Endothelial cell of umbilical vein (primary cell): ENCODE results near the gene HGFAC. TPM values are rescaled to one million over a fixed set of nuclear protein-coding genes. Genes with fewer than 3 reads are reported as not detected.

ENCODE experiments used
- BruUV-seq: library from RNA; stranded (reverse); fragments of 400-500 nt; replicated peaks from 2 replicates; lab custom pipeline; 2021; lab: Mats Ljungman, UMichigan
- CTCF ChIA-PET: fragments of 300-600, 350-600 bp; sonication (Branson Sonifier 250); formaldehyde crosslinking; loops from one replicate; lab custom pipeline; 2021; ENCODE audit warnings: antibody characterized with exemption, inconsistent platforms; lab: Charles Lee
- POLR2A ChIA-PET: fragments of 300-600, 350-600 bp; sonication (Branson Sonifier 250); formaldehyde crosslinking; loops from one replicate; lab custom pipeline; 2021; ENCODE audit warnings: antibody characterized with exemption, inconsistent platforms; lab: Charles Lee
- DNase-seq: peaks from one replicate; pipeline ENCODE4 v3.0.0-alpha.2; 2011; ENCODE audit warnings: low read depth, low spot score
- FAIRE-seq: peaks from 2 replicates; lab custom pipeline; 2011; peaks lifted over from hg19 to GRCh38; lab: Jason Lieb, UNC
- H2AFZ ChIP-seq: 2 replicates; pipeline ENCODE4 v1.6.0; 2012; ENCODE audit warnings: low read depth, low read length, control low read depth, inconsistent platforms
- H3K27ac ChIP-seq: 2 replicates; pipeline ENCODE4 v1.5.1; 2011; ENCODE audit warnings: low read depth, mild to moderate bottlenecking, control low read depth, low read length, moderate library complexity; ENCODE audit not compliant: insufficient read depth
- H3K27me3 ChIP-seq, 2 experiments: 2 replicates each; pipeline versions ENCODE4 v1.6.0 to v1.6.1; 2011; ENCODE audit warnings: low read length in 2 of 2, mixed read lengths in 1 of 2; ENCODE audit not compliant: control insufficient read depth in 2 of 2, insufficient read depth in 2 of 2
- H3K36me3 ChIP-seq, 2 experiments: 2 replicates in 1 of 2; 3 replicates in 1 of 2; pipeline ENCODE4 v1.5.1; 2011; ENCODE audit warnings: low read length in 2 of 2, mild to moderate bottlenecking in 1 of 2, moderate library complexity in 1 of 2; ENCODE audit not compliant: control insufficient read depth in 2 of 2, insufficient read depth in 2 of 2; ENCODE audit errors: extremely low read depth in 1 of 2
- H3K4me1 ChIP-seq: 3 replicates; pipeline ENCODE4 v1.5.1; 2011; ENCODE audit warnings: mild to moderate bottlenecking, low read length; ENCODE audit not compliant: control insufficient read depth, insufficient read depth; ENCODE audit errors: extremely low read depth
- H3K4me2 ChIP-seq: 2 replicates; pipeline ENCODE4 v1.6.1; 2011; ENCODE audit warnings: low read length, control low read depth, mixed read lengths; ENCODE audit not compliant: insufficient read depth
- H3K4me3 ChIP-seq, 3 experiments: fragments of 200-600 bp in 1 of 3; sonication (generic), shearing (Covaris generic) in 1 of 3; replicated peaks in 1 of 3; 2 replicates each; pipeline ENCODE4 v1.5.1; 2011 to 2016; ENCODE audit warnings: control low read depth in 3 of 3, low read length in 3 of 3, mild to moderate bottlenecking in 2 of 3, inconsistent platforms in 1 of 3, low read depth in 1 of 3, moderate library complexity in 1 of 3; ENCODE audit not compliant: insufficient read depth in 1 of 3
- H3K79me2 ChIP-seq: 2 replicates; pipeline ENCODE4 v1.6.0; 2012; ENCODE audit warnings: low read length, inconsistent platforms; ENCODE audit not compliant: control insufficient read depth, insufficient read depth
- H3K9ac ChIP-seq: replicated peaks from 2 replicates; pipeline ENCODE3; 2011; ENCODE audit warnings: low read length, control low read depth; ENCODE audit not compliant: insufficient read depth; ENCODE audit errors: extremely low read depth
- H3K9me1 ChIP-seq: replicated peaks from 3 replicates; pipeline ENCODE4 v1.6.0; 2011; ENCODE audit warnings: mild to moderate bottlenecking, low read length; ENCODE audit not compliant: control insufficient read depth, insufficient read depth; ENCODE audit errors: extremely low read depth
- H3K9me3 ChIP-seq: replicated peaks from 2 replicates; pipeline ENCODE4 v1.5.1; 2012; ENCODE audit warnings: low read length, inconsistent platforms; ENCODE audit not compliant: control insufficient read depth, insufficient read depth
- H4K20me1 ChIP-seq: replicated peaks from 2 replicates; pipeline ENCODE3; 2011; ENCODE audit warnings: mild to moderate bottlenecking, low read length; ENCODE audit not compliant: control insufficient read depth, insufficient read depth; ENCODE audit errors: extremely low read depth
- CTCF ChIP-seq, 2 donors: IDR thresholded peaks; 1 replicate in 1 of 2; 2 replicates in 1 of 2; pipeline ENCODE4 v1.5.1; 2011; ENCODE audit warnings: low read length in 2 of 2, mild to moderate bottlenecking in 2 of 2, moderate library complexity in 2 of 2, control low read depth in 1 of 2, inconsistent platforms in 1 of 2, low read depth in 1 of 2; ENCODE audit not compliant: insufficient read depth in 1 of 2; ENCODE audit errors: extremely low read depth in 1 of 2
- EZH2 ChIP-seq: IDR thresholded peaks from 2 replicates; pipeline ENCODE4 v1.6.1; 2012; ENCODE audit warnings: borderline replicate concordance, low read depth, mild to moderate bottlenecking, moderate library complexity, low read length, inconsistent platforms; ENCODE audit not compliant: severe bottlenecking
- FOS ChIP-seq: IDR thresholded peaks from 2 replicates; pipeline ENCODE4 v1.6.1; 2011; ENCODE audit warnings: mild to moderate bottlenecking, low read length, moderate library complexity, borderline replicate concordance; ENCODE audit not compliant: insufficient read depth
- GATA2 ChIP-seq: IDR thresholded peaks from 2 replicates; pipeline ENCODE4 v1.7.0; 2011; ENCODE audit warnings: low read depth, mild to moderate bottlenecking, moderate library complexity, mixed read lengths, low read length; ENCODE audit not compliant: insufficient read length, insufficient read depth
- JUN ChIP-seq: IDR thresholded peaks from 2 replicates; pipeline ENCODE4 v1.6.1; 2011; ENCODE audit warnings: borderline replicate concordance, low read depth; ENCODE audit not compliant: insufficient read length, insufficient read depth
- MAX ChIP-seq: IDR thresholded peaks from 2 replicates; pipeline ENCODE4 v1.6.1; 2011; ENCODE audit not compliant: insufficient read depth, insufficient read length
- MYC ChIP-seq: IDR thresholded peaks from one replicate; pipeline ENCODE4 v1.6.1; 2011; ENCODE audit warnings: mild to moderate bottlenecking, low read depth, low read length
- POLR2A ChIP-seq: IDR thresholded peaks from 2 replicates; pipeline ENCODE4 v1.6.1; 2012; ENCODE audit warnings: low read depth, mild to moderate bottlenecking, control low read depth, low read length
- POLR2AphosphoS5 ChIP-seq: IDR thresholded peaks from 2 replicates; pipeline ENCODE4 v1.6.1; 2012; ENCODE audit warnings: low read depth, mild to moderate bottlenecking, control low read depth, low read length, moderate library complexity; ENCODE audit not compliant: insufficient read depth
- dilution Hi-C: fragments of 300-500 bp; cut with MboI; formaldehyde crosslinking; loops from one replicate; pipeline ENCODE4 v1.15.0; 2019; ENCODE audit warnings: low sequenced_read_pairs; ENCODE audit not compliant: extremely low pct_ligation_motif_present
- intact Hi-C: fragments of 100-400 bp; cut with micrococcal nuclease; formaldehyde crosslinking; loops from one replicate; pipeline ENCODE4 v1.10.0; 2022
- polyA plus RNA-seq, 4 experiments: library from polyadenylated mRNA; depleted of rRNA in 3 of 4; stranded (reverse) in 3 of 4; unstranded in 1 of 4; fragments of >200 nt; gene quantifications; 2 replicates each; pipeline versions ENCODE4 v1.2.1 to v1.2.3, GENCODE V29; 2011 to 2012; ENCODE audit warnings: missing spikeins in 1 of 4
- total RNA-seq: library from RNA; stranded (reverse); gene quantifications from 2 replicates; pipeline ENCODE4 v1.2.3, GENCODE V29; 2021

HGFAC gene
- total and polyA plus RNA-seq, 2 donors (not counting 3 experiments of a cell fraction or from before 2014, with no cell fraction given) = 0.36 to 0.49 TPM

GRCh38 chr4:3498407-3498806 lies 56.6 kb downstream of the HGFAC start:
- Histone ChIP-seq H3K4me1 (no peaks in the 10 kb centered on the region), H3K36me3 (no peaks in the 10 kb centered on the region), H3K79me2 (no peaks in the 10 kb centered on the region), H3K27ac (no peak overlapping the region), H3K9me3 (no peaks in the 10 kb centered on the region), H3K9me1 (no peaks in the 10 kb centered on the region), H3K4me2 (no peak overlapping the region), H4K20me1 (no peaks in the 10 kb centered on the region), H3K9ac (no peak overlapping the region), H3K4me3 (no peak overlapping the region), H2AFZ (no peak overlapping the region), H3K27me3 (no peaks in the 10 kb centered on the region)
- intact Hi-C loops (no loop called here), dilution Hi-C loops (no loop called here)
- DNase-seq = no peak
- CTCF ChIA-PET = no interaction called here
- POLR2A ChIA-PET = no interaction called here
- BruUV-seq = no TSS peak
- TF ChIP-seq EZH2 (no peak), CTCF (IDR thresholded peaks at IDR 0.05; ENCODE audit: extremely low read depth in 1 of 2, insufficient read depth in 1 of 2, low read depth in 1 of 2, low read length in 2 of 2) (no peak), POLR2A (no peak), GATA2 (no peak), MAX (no peak), JUN (no peak), POLR2AphosphoS5 (no peak), MYC (no peak), FOS (no peak)
- no peak for FAIRE-seq

Other genes with a start within 250 kb of the HGFAC start
- 0.88 and 1.2 TPM in 2 replicates for gene MSANTD1, start 192.8 kb upstream of the HGFAC start, total RNA-seq
- 0.14 and 0.18 TPM in 2 replicates for gene MSANTD1, start 192.8 kb upstream of the HGFAC start, polyA plus RNA-seq
- gene RGS12, start 148.9 kb upstream of the HGFAC start, total RNA-seq = 75.4 and 78.0 TPM in 2 replicates
- gene RGS12, start 148.9 kb upstream of the HGFAC start, polyA plus RNA-seq = 38.1 and 65.2 TPM in 2 replicates
- not detected in 2 replicates for gene DOK7, start 21.3 kb downstream of the HGFAC start, total RNA-seq
- gene DOK7, start 21.3 kb downstream of the HGFAC start, polyA plus RNA-seq = not detected in 2 replicates
- gene LRPAP1, start 90.5 kb downstream of the HGFAC start, total RNA-seq = 152 and 170 TPM in 2 replicates
- 77.4 and 90.1 TPM in 2 replicates for gene LRPAP1, start 90.5 kb downstream of the HGFAC start, polyA plus RNA-seq